Central memory CD8-positive, alpha-beta T cell (primary cell): ENCODE results near the gene BMP10.
"Not testable (repeated sequence)": the region's sequence is repeated elsewhere in the genome, so short reads cannot be mapped to it uniquely, and the experiment has no call there.

Experiments
- ATAC-seq: fragments of 150-1000 bp; cut with Tn5 transposase; replicated peaks from 2 replicates; pipeline ENCODE4 v1.10.0; 2022; ENCODE audit warnings: mild to moderate bottlenecking, moderate FRiP score, moderate number of reproducible peaks; ENCODE audit not compliant: poor library complexity, severe bottlenecking; ENCODE audit errors: extremely low read depth
- DNase-seq, 2 donors: peaks; one replicate each; pipeline ENCODE4 v3.0.0; 2021; ENCODE audit warnings: low spot score in 2 of 2
- H3K27ac Mint-ChIP-seq: one replicate; pipeline ENCODE4 v1.8.0; 2022; ENCODE audit warnings: low read depth, mild to moderate bottlenecking, moderate library complexity, mixed read lengths
- H3K27me3 Mint-ChIP-seq: one replicate; pipeline ENCODE4 v1.8.0; 2022; ENCODE audit warnings: mixed read lengths
- H3K36me3 Mint-ChIP-seq: one replicate; pipeline ENCODE4 v1.8.0; 2022; ENCODE audit warnings: mild to moderate bottlenecking, moderate library complexity, mixed read lengths; ENCODE audit not compliant: insufficient read depth
- H3K4me1 Mint-ChIP-seq: one replicate; pipeline ENCODE4 v1.8.0; 2022; ENCODE audit warnings: mixed read lengths
- H3K4me3 Mint-ChIP-seq: one replicate; pipeline ENCODE4 v1.8.0; 2022; ENCODE audit warnings: mild to moderate bottlenecking, moderate library complexity, mixed read lengths
- H3K9me3 Mint-ChIP-seq: one replicate; pipeline ENCODE4 v1.8.0; 2022; ENCODE audit warnings: mixed read lengths

BMP10 gene

DNA sequence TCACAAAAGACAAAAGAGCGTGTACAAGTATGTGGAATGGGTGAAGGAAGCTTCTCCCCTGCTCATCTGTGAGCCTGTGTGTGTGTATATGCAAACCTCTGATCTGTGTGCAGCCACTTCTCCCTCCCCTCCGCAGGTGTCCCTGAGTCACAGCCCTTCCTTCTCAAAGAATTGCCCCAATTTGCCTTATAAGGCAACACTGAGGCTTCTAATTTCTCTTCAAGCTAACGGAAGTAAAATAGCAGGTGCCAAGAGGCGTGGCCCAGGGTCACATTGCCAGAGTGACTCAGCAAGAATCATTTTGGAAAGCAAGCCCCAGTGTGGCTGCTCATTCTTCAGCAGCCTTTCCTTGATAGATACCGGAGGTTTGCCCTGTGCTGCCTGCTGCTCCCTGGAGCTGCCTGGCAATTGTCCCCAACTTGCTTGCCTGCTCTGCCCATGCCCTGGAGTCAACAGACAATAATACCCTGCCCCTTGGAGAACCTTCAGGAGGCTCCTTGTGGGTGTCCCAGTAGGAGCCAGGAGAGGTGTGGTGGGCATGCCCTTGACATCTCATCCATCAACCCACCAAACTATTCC is 37.3 kb upstream of the BMP10 start:
- no peaks in the 10 kb centered on the region for H3K27me3 Mint-ChIP-seq
- peaks cover 4% of the 10 kb centered on the region for H3K36me3 Mint-ChIP-seq
- H3K27ac Mint-ChIP-seq, result peak overlapping the region; percentile 83
- H3K9me3 Mint-ChIP-seq, result no peaks in the 10 kb centered on the region
- DNase-seq (peak; percentile 50 to 83), ATAC-seq (peak; percentile 95)
- H3K4me1 Mint-ChIP-seq, result peaks cover 45% of the 10 kb centered on the region
- peak overlapping the region; percentile 57 for H3K4me3 Mint-ChIP-seq

DNA sequence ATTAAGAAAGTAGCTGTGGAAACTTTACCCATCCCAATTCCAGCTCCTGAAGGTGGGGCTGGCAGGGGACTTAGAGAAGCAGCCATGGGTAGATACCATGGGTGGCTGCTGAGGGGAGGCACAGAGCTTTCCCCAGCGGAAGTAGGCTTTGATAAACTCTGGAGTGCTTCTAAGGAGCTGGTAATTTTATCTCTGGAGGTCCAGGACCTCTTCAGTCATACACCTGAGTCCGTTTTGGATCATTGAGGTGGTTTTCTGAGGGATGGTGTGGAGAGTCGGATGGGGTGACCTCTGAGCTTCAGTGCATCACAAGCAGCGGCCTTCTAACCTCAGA is 36.7 kb upstream of the BMP10 start:
- no peaks in the 10 kb centered on the region for H3K27me3 Mint-ChIP-seq
- peak overlapping the region; percentile 57 for H3K4me3 Mint-ChIP-seq
- no peak for ATAC-seq
- H3K9me3 Mint-ChIP-seq, result no peaks in the 10 kb centered on the region
- H3K4me1 Mint-ChIP-seq, result peaks cover 45% of the 10 kb centered on the region
- H3K27ac Mint-ChIP-seq, result peak overlapping the region; percentile 83
- no peak for DNase-seq
- peaks cover 4% of the 10 kb centered on the region for H3K36me3 Mint-ChIP-seq

DNA sequence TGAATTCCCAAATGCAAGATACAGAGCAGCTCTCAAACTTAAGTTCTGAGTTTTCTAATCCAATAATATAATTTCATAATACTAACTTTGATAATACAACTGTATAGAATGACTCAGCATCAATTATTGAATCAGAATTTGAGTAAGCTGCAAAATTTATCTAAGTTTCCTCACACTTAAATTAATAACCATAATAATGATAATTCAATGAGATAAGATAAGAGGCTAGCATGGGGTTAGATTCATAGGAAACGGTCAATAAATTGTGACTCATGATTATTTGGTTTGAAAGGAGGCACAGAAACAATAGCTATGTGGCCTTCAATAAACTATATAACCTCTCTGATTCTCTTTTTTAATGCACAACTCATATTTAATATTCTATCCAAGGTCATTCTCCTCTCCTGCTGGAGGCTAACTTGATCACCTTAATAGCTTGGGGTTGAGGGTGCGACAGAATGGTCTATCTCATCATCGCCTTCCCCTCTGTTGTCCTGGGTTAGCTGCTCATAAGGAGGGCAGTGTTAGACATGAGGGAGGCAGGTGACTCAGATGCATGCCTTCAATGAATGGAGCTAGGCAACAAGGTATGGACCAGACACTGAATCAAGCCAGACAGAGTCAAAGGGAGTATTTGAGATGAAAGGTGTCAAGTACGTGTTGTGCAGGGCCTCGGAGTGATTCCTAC is 36.2 kb upstream of the BMP10 start:
- DNase-seq (no peak), ATAC-seq (no peak)
- Mint-ChIP-seq H3K27ac (peak overlapping the region; percentile 83), H3K36me3 (peaks cover 4% of the 10 kb centered on the region), H3K27me3 (no peaks in the 10 kb centered on the region), H3K9me3 (no peaks in the 10 kb centered on the region), H3K4me3 (peak overlapping the region; percentile 57), H3K4me1 (peaks cover 45% of the 10 kb centered on the region)

DNA sequence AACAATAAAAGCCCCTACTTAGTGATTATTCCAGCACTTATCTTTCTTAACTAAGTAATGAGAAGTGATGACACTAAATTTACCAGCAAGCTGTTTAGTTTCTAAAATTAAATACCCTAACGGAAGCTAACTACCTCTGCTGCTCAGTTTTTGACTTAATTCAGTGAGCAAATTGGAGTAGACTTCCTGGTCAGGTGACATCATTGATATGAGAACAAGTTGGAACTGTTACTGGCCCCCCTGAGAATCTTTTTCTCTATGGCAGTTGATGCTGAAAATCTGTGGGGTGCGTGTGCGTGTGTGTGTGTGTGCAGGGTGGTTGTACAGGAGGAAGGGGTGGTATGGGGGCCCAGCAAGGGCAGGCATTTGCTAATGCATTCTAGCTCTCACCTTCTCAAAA is 35.5 kb upstream of the BMP10 start:
- Mint-ChIP-seq H3K4me1 (peaks cover 45% of the 10 kb centered on the region), H3K36me3 (peaks cover 4% of the 10 kb centered on the region), H3K27me3 (no peaks in the 10 kb centered on the region), H3K9me3 (peaks cover 2% of the 10 kb centered on the region), H3K27ac (peak overlapping the region; percentile 52), H3K4me3 (no peak overlapping the region)
- DNase-seq (no peak), ATAC-seq (no peak)

DNA sequence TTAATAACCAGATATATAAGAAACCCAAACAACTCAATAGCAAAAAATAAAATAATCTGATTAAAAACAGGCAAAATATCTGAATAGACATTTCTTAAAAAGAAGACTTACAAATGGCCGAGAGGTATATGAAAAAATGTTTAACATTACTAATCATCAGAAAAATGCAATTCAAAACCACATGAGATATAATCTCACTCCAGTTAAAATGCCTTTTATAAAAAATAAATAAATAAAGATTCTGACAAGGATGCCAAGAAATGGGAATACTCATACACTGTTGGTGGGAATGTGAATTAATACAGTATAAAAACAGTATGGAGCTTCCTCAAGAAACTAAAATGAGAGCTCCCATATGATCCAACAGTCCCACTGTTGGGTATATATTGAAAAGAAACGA is 33.9 kb upstream of the BMP10 start:
- peaks cover 4% of the 10 kb centered on the region for H3K36me3 Mint-ChIP-seq
- H3K27me3 Mint-ChIP-seq, result no peaks in the 10 kb centered on the region
- peaks cover 39% of the 10 kb centered on the region for H3K4me1 Mint-ChIP-seq
- DNase-seq, result no peak
- no peak overlapping the region for H3K4me3 Mint-ChIP-seq
- no peak overlapping the region for H3K27ac Mint-ChIP-seq
- no peak for ATAC-seq
- H3K9me3 Mint-ChIP-seq, result peaks cover 8% of the 10 kb centered on the region

DNA sequence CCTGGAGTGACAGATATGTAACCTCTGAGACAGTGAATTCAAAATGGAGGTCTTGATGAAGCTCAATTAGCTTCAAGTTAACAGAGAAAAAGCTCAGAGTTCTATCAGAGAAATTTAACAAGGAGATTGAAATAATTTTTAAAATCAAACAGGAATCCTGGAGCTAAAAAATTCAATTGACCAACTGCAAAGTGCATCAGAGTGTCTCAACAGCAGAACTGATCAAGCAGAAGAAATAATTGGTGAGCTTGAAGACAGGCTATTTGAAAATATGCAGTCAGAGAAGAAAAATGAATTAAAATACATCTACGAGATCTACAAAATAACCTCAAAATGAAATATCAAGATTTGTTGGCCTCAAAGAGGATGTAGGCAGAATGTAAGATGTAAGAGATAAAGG is 30.4 kb upstream of the BMP10 start:
- H3K9me3 Mint-ChIP-seq, result peaks cover 8% of the 10 kb centered on the region
- no peak for ATAC-seq
- H3K27me3 Mint-ChIP-seq, result no peaks in the 10 kb centered on the region
- peaks cover 2% of the 10 kb centered on the region for H3K36me3 Mint-ChIP-seq
- H3K4me3 Mint-ChIP-seq, result no peak overlapping the region
- H3K4me1 Mint-ChIP-seq, result peaks cover 8% of the 10 kb centered on the region
- H3K27ac Mint-ChIP-seq, result no peak overlapping the region
- no peak for DNase-seq

DNA sequence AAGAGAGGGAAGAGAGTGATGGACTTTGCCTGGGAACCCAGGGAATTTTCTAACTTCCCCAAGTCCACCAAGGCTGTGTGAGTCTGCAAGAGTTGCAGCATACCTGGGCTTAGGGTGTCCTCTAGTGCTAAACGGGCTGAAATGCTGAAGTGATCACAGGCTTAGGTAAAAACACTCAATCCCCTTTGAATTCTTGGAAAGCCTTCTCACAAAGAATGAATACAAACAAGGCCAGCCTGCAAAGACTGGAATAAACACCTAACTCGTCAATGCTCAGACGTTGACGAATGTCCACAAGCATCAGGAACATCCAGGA is 30.0 kb upstream of the BMP10 start:
- DNase-seq (no peak), ATAC-seq (no peak)
- Mint-ChIP-seq H3K27me3 (no peaks in the 10 kb centered on the region), H3K27ac (no peak overlapping the region), H3K4me1 (peaks cover 7% of the 10 kb centered on the region), H3K4me3 (no peak overlapping the region), H3K9me3 (peaks cover 8% of the 10 kb centered on the region), H3K36me3 (peaks cover 2% of the 10 kb centered on the region)

DNA sequence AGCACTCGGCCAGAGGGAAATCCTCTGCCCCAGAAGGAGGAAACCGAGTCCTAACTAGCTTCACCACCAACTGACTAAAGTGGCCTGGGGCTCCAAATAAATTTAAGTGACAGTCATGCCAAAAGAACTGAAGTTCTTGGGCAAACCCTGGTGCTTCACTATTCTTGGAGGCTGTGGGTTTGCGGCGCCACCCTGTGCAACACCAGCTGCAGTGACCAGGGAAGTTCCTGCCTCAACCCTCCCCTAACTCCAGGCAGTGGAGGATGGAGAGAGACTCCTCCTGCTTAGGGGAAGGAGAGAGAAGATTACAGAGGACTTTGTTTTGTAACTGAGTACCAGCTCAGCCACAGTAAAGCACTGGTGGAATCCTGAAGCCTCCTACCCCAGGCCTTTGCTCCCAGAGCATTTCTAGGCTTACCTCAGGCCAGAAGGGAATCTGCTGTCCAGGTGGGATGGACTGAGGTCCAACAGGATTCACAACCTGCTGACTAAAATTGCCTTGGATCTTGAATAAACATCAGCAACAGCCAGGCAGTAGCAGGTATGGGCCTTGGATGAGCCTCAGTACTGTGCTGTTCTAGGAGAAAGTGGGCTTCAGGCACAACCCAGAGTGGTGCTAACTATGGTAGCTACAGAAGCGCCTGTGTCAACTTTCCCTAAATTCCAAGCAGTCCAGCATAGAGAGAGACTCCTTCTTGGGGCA is 29.4 kb upstream of the BMP10 start:
- Mint-ChIP-seq H3K4me1 (peaks cover 7% of the 10 kb centered on the region), H3K4me3 (no peak overlapping the region), H3K36me3 (peaks cover 2% of the 10 kb centered on the region), H3K27me3 (no peaks in the 10 kb centered on the region), H3K9me3 (peaks cover 8% of the 10 kb centered on the region), H3K27ac (no peak overlapping the region)
- ATAC-seq (no peak), DNase-seq (no peak)

DNA sequence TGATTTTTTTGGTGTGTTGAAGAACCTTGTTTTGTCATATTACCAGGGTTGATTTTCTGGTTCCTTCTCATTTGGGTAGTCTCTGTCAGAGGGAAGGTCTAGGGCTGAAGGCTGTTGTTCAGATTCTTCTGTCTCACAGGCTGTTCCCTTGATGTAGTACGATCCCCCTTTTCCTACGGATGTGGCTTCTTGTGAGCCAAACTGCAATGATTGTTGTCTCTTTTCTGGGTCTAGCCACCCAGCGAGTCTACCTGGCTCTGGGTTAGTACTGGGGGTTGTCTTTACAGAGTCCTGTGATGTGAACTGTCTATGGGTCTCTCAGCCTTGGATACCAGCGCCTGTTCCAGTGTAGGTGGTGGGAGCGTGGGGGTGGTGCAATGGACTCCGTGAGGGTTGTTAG is 24.8 kb upstream of the BMP10 start:
- H3K4me1 Mint-ChIP-seq, DNase-seq: not testable (repeated sequence)

DNA sequence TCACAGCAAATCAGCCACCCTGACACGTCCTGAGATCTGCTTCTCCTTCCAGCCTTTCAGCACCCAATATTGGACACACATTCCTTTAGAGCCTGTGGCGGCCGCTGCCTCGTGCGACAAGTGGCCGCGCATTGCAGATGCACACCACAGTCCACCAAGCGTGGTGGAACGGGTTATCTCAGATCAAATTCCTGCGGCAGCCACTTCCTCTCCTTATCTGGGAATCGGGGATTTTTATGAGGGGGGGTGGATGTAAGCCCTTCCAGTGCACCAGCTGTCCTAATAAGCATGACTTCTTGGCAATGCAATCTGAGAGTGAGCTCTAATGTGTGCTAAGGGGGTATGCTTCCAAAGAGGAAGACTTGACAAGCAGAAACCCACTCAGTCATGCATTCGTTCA is 18.3 kb upstream of the BMP10 start:
- no peak overlapping the region for H3K27ac Mint-ChIP-seq
- ATAC-seq (no peak), DNase-seq (no peak)
- no peaks in the 10 kb centered on the region for H3K4me1 Mint-ChIP-seq
- no peak overlapping the region for H3K4me3 Mint-ChIP-seq
- H3K9me3 Mint-ChIP-seq, result no peaks in the 10 kb centered on the region
- no peaks in the 10 kb centered on the region for H3K27me3 Mint-ChIP-seq
- H3K36me3 Mint-ChIP-seq, result peaks cover 2% of the 10 kb centered on the region

More for the DNA sequence above, 24.8 kb upstream of the BMP10 start:
- ATAC-seq, H3K27me3 Mint-ChIP-seq, H3K4me3 Mint-ChIP-seq, H3K9me3 Mint-ChIP-seq, H3K27ac Mint-ChIP-seq, H3K36me3 Mint-ChIP-seq: not testable (repeated sequence)

DNA sequence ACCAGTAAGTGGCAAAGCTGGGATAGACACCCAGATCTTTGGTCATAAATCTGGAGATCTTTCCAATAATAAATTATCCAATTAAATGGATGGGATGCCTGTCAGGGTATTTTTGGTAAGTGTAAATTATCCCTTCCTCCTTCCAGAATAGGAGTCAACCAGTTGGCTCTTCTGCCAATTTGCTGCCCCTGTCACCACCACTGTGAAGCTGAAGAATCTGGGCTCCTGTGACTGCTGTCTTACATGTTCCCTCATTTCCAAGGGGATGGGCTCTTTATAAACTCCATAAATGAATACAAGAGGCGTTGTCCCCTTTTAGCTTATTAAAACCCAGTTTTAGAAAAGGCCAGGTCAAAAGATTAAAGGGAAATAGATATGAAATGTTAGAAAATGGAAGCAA is 17.8 kb upstream of the BMP10 start:
- Mint-ChIP-seq H3K9me3 (no peaks in the 10 kb centered on the region), H3K27me3 (no peaks in the 10 kb centered on the region), H3K27ac (no peak overlapping the region), H3K4me3 (no peak overlapping the region), H3K4me1 (no peaks in the 10 kb centered on the region), H3K36me3 (peaks cover 2% of the 10 kb centered on the region)
- DNase-seq (no peak), ATAC-seq (no peak)

DNA sequence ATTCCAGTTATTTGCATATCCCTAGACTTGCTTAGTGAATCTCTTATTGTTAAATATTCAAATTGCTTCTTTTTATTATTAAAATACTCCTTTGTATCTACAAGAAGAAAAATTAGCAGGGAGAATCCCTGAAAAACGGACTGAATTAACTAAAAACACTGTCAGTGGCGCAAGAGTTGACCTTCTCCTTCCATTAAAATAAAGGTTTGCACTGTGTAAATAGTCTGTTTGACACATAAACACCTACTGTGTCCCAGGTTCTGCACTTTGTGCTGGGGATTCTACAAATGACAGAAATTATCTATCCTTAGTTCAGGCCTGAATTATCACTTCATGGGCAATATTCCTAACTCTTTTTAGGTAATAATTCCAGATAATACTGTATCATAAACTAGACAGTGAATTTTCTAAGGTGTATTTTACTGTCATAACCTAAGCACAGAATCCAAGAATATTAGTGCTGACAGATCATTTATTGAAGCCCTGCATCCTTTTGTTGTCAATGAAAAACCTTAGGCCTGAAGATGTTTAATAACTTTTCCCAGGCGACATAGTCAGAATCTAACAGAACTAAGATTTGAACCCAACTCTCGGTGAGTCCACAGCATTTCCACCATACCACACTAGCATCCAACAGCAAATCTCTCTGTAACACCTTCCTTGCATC is 17.0 kb upstream of the BMP10 start:
- H3K4me1 Mint-ChIP-seq, result no peaks in the 10 kb centered on the region
- DNase-seq (no peak), ATAC-seq (no peak)
- H3K36me3 Mint-ChIP-seq, result peaks cover 2% of the 10 kb centered on the region
- H3K4me3 Mint-ChIP-seq, result no peak overlapping the region
- H3K9me3 Mint-ChIP-seq, result no peaks in the 10 kb centered on the region
- no peak overlapping the region for H3K27ac Mint-ChIP-seq
- H3K27me3 Mint-ChIP-seq, result no peaks in the 10 kb centered on the region

DNA sequence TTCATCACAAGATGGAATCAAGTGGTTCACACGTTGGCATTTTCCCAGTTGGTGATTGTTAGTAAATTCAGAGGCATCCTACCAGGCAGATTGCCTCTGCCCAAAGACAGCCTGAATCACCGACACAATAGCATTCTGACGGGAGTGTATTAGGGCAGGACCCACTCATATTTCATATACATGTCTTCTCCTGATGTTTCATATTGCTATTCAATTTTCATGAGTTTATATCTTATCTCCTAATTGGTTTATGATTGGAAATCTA is 14.5 kb upstream of the BMP10 start:
- Mint-ChIP-seq H3K36me3 (no peaks in the 10 kb centered on the region), H3K9me3 (no peaks in the 10 kb centered on the region), H3K4me1 (no peaks in the 10 kb centered on the region), H3K27me3 (peaks cover 3% of the 10 kb centered on the region), H3K27ac (no peak overlapping the region), H3K4me3 (no peak overlapping the region)
- ATAC-seq (no peak), DNase-seq (no peak)
